SK-MEL-5 (cell line): ENCODE measurements around the gene CALHM4. TPM values are rescaled to one million over a fixed set of nuclear protein-coding genes. Genes with fewer than 3 reads are reported as not detected.

Source experiments
- DNase-seq: peaks from one replicate; pipeline ENCODE4 v3.0.0-alpha.2; 2016; ENCODE audit warnings: low read depth, low spot score
- in situ Hi-C: cut with HindIII; loops from 2 replicates; pipeline ENCODE4 v1.10.0; 2016; ENCODE audit warnings: low sequenced_read_pairs, high pct_unique_total_duplicates, low pct_unique_long_range_greater_than_20kb
- polyA plus RNA-seq, 2 experiments: library from polyadenylated mRNA; depleted of rRNA; stranded (reverse); fragments of >200 nt; gene quantifications; 2 replicates each; pipeline ENCODE4 v1.2.3, GENCODE V29; 2015
- total RNA-seq: library from RNA; depleted of rRNA; stranded (reverse); fragments of >200 nt; shearing (Covaris generic); gene quantifications from 2 replicates; pipeline ENCODE4 v1.2.3, GENCODE V29; 2014; rRNA removed

Gene CALHM4
- total RNA-seq: 0.16 TPM in 1 of 2 replicates, not detected in the other
- polyA plus RNA-seq (2015; cell fraction: cytosol; rRNA removed): not detected in 2 replicates
- not detected in 2 replicates for polyA plus RNA-seq (2015; cell fraction: nucleus; rRNA removed)

GRCh38 chr6:116553451-116553850, at the start of gene CALHM4:
Gene CALHM4, plus strand, starts transcription at chr6:116553751. Its CDS starts 43 bp downstream, at chr6:116553794.
- in situ Hi-C loops: no loop called here
- no peak for DNase-seq

GRCh38 chr6:116507324-116507723, 46.2 kb upstream of the CALHM4 start:
- DNase-seq: no peak
- in situ Hi-C loops: no loop called here

- in situ Hi-C loops: no loop called here
- no peak for DNase-seq
Measured at GRCh38 chr6:116508527-116508926, 45.0 kb upstream of the CALHM4 start.

- in situ Hi-C loops: no loop called here
- peak; percentile 85 for DNase-seq
Measured at GRCh38 chr6:116511424-116512110, 42.0 kb upstream of the CALHM4 start, which contains the start of gene CALHM5. Gene CALHM5, plus strand, starts transcription at chr6:116511639. Its CDS starts 58 bp downstream, at chr6:116511697.

- in situ Hi-C loops: no loop called here
- no peak for DNase-seq
Measured at GRCh38 chr6:116512111-116512559, 41.4 kb upstream of the CALHM4 start.

GRCh38 chr6:116512734-116513133, 40.8 kb upstream of the CALHM4 start:
- no peak for DNase-seq
- in situ Hi-C loops: no loop called here

- DNase-seq: no peak
- in situ Hi-C loops: no loop called here
Measured at GRCh38 chr6:116513224-116513875, 40.2 kb upstream of the CALHM4 start.

GRCh38 chr6:116514111-116514510, 39.4 kb upstream of the CALHM4 start:
- in situ Hi-C loops: no loop called here

GRCh38 chr6:116515141-116515540, 38.4 kb upstream of the CALHM4 start:
- in situ Hi-C loops: no loop called here

More at GRCh38 chr6:116514111-116514510, 39.4 kb upstream of the CALHM4 start:
- DNase-seq: no peak

GRCh38 chr6:116518621-116519368, 34.8 kb upstream of the CALHM4 start:
- no peak for DNase-seq

More at GRCh38 chr6:116515141-116515540, 38.4 kb upstream of the CALHM4 start:
- DNase-seq: no peak

GRCh38 chr6:116522896-116523295, 30.7 kb upstream of the CALHM4 start:
- in situ Hi-C loops: no loop called here
- DNase-seq: no peak

More at GRCh38 chr6:116518621-116519368, 34.8 kb upstream of the CALHM4 start:
- in situ Hi-C loops: no loop called here

GRCh38 chr6:116524236-116524635, 29.3 kb upstream of the CALHM4 start:
- in situ Hi-C loops: no loop called here
- no peak for DNase-seq

GRCh38 chr6:116528133-116528532, 25.4 kb upstream of the CALHM4 start:
- DNase-seq: no peak
- in situ Hi-C loops: no loop called here

- in situ Hi-C loops: no loop called here
- DNase-seq: no peak
Measured at GRCh38 chr6:116528780-116529179, 24.8 kb upstream of the CALHM4 start.

- DNase-seq: no peak
- in situ Hi-C loops: no loop called here
Measured at GRCh38 chr6:116529466-116530290, 23.9 kb upstream of the CALHM4 start.

- in situ Hi-C loops: no loop called here
- DNase-seq: no peak
Measured at GRCh38 chr6:116530436-116530835, 23.1 kb upstream of the CALHM4 start.
